H9 (cell line): ENCODE data around the gene YAE1. TPM values are rescaled to one million over a fixed set of nuclear protein-coding genes. Genes with fewer than 3 reads are reported as not detected.

ENCODE experiments used
- DNase-seq: peaks from one replicate; pipeline ENCODE4 v3.0.0-alpha.2; 2017
- H2AFZ ChIP-seq: one replicate; pipeline ENCODE4 v1.6.1; 2013; ENCODE audit warnings: mild to moderate bottlenecking, low read length, control low read depth, moderate library complexity
- H2AK5ac ChIP-seq: 2 replicates; pipeline ENCODE4 v1.6.1; 2013; ENCODE audit warnings: low read length, control low read depth, mixed read lengths; ENCODE audit not compliant: insufficient read length
- H2BK120ac ChIP-seq: one replicate; pipeline ENCODE4 v1.6.1; 2013; ENCODE audit warnings: low read depth, mild to moderate bottlenecking, low read length, control low read depth, inconsistent platforms; ENCODE audit not compliant: poor library complexity, severe bottlenecking
- H2BK12ac ChIP-seq: 2 replicates; pipeline ENCODE4 v1.6.1; 2013; ENCODE audit warnings: low read length, control low read depth, mixed read lengths, low read depth; ENCODE audit not compliant: insufficient read length
- H2BK15ac ChIP-seq: 2 replicates; pipeline ENCODE4 v1.6.1; 2013; ENCODE audit warnings: low read depth, low read length, control low read depth
- H2BK20ac ChIP-seq: one replicate; pipeline ENCODE4 v1.6.1; 2013; ENCODE audit warnings: low read depth, mild to moderate bottlenecking, low read length, control low read depth, inconsistent platforms; ENCODE audit not compliant: poor library complexity, severe bottlenecking
- H2BK5ac ChIP-seq: 2 replicates; pipeline ENCODE4 v1.6.1; 2013; ENCODE audit warnings: low read length, control low read depth, mixed read lengths; ENCODE audit not compliant: insufficient read length
- H3K14ac ChIP-seq: 2 replicates; pipeline ENCODE4 v1.6.1; 2013; ENCODE audit warnings: low read length, control low read depth; ENCODE audit not compliant: insufficient read depth
- H3K18ac ChIP-seq: 2 replicates; pipeline ENCODE4 v1.6.1; 2013; ENCODE audit warnings: low read depth, mild to moderate bottlenecking, mixed read lengths, low read length, control low read depth; ENCODE audit not compliant: insufficient read length
- H3K23ac ChIP-seq: 2 replicates; pipeline ENCODE4 v1.6.1; 2013; ENCODE audit warnings: low read length, control low read depth, mixed read lengths, low read depth; ENCODE audit not compliant: insufficient read length
- H3K23me2 ChIP-seq: 2 replicates; pipeline ENCODE4 v1.6.1; 2013; ENCODE audit warnings: low read depth, mild to moderate bottlenecking, mixed read lengths, low read length, control low read depth; ENCODE audit not compliant: insufficient read length, poor library complexity, severe bottlenecking
- H3K27ac ChIP-seq: 2 replicates; pipeline ENCODE4 v1.5.1; 2013; ENCODE audit warnings: low read length, control low read depth, mixed read lengths, low read depth; ENCODE audit not compliant: insufficient read length
- H3K27me3 ChIP-seq: 2 replicates; pipeline ENCODE4 v1.6.1; 2013; ENCODE audit warnings: low read length, control low read depth, inconsistent platforms; ENCODE audit not compliant: insufficient read depth
- H3K4ac ChIP-seq: 2 replicates; pipeline ENCODE4 v1.6.1; 2013; ENCODE audit warnings: low read depth, mild to moderate bottlenecking, control low read depth, inconsistent platforms, low read length, moderate library complexity
- H3K4me1 ChIP-seq: 2 replicates; pipeline ENCODE4 v1.6.1; 2013; ENCODE audit warnings: low read length, control low read depth, inconsistent platforms; ENCODE audit not compliant: insufficient read depth
- H3K4me2 ChIP-seq: 2 replicates; pipeline ENCODE4 v1.6.1; 2013; ENCODE audit warnings: low read length, control low read depth, mixed read lengths; ENCODE audit not compliant: insufficient read length, insufficient read depth
- H3K56ac ChIP-seq: 2 replicates; pipeline ENCODE4 v1.6.1; 2013; ENCODE audit warnings: low read depth, mild to moderate bottlenecking, mixed read lengths, low read length, control low read depth; ENCODE audit not compliant: insufficient read length
- H3K79me1 ChIP-seq: 2 replicates; pipeline ENCODE4 v1.6.1; 2013; ENCODE audit warnings: low read depth, mild to moderate bottlenecking, moderate library complexity, low read length, control low read depth, inconsistent platforms; ENCODE audit not compliant: insufficient read depth, poor library complexity, severe bottlenecking
- H3K79me2 ChIP-seq: 2 replicates; pipeline ENCODE4 v1.6.1; 2013; ENCODE audit warnings: low read length, control low read depth, inconsistent platforms; ENCODE audit not compliant: insufficient read depth
- H3K9ac ChIP-seq: 2 replicates; pipeline ENCODE4 v1.6.1; 2013; ENCODE audit warnings: low read length, control low read depth, mixed read lengths; ENCODE audit not compliant: insufficient read length; ENCODE audit errors: extremely low read depth
- H3K9me3 ChIP-seq: one replicate; pipeline ENCODE4 v1.6.1; 2013; ENCODE audit warnings: low read depth, low read length, inconsistent platforms; ENCODE audit not compliant: control insufficient read depth
- H3T11ph ChIP-seq: one replicate; pipeline ENCODE4 v1.6.1; 2013; ENCODE audit warnings: mild to moderate bottlenecking, low read length, control low read depth, inconsistent platforms
- H4K20me1 ChIP-seq: one replicate; pipeline ENCODE4 v1.6.1; 2013; ENCODE audit not compliant: control insufficient read depth, insufficient read length, insufficient read depth
- H4K5ac ChIP-seq: 2 replicates; pipeline ENCODE4 v1.6.1; 2013; ENCODE audit warnings: low read depth, mild to moderate bottlenecking, mixed read lengths, low read length, control low read depth; ENCODE audit not compliant: insufficient read length
- H4K8ac ChIP-seq: replicated peaks from 2 replicates; pipeline ENCODE4 v1.6.1; 2013; ENCODE audit warnings: low read length, control low read depth, mixed read lengths, low read depth; ENCODE audit not compliant: insufficient read length
- H4K91ac ChIP-seq: 2 replicates; pipeline ENCODE4 v1.6.1; 2013; ENCODE audit warnings: low read depth, mild to moderate bottlenecking, moderate library complexity, mixed read lengths, low read length, control low read depth; ENCODE audit not compliant: insufficient read length
- H3K27ac Mint-ChIP-seq, 3 experiments: 2 replicates in 2 of 3; 3 replicates in 1 of 3; pipeline ENCODE4 v1.8.0; 2020 to 2021; ENCODE audit warnings: mixed read lengths in 3 of 3, mild to moderate bottlenecking in 1 of 3, moderate library complexity in 1 of 3
- H3K27me3 Mint-ChIP-seq: 2 replicates; pipeline ENCODE4 v1.8.0; 2021; ENCODE audit warnings: low read depth, mild to moderate bottlenecking, moderate library complexity, mixed read lengths
- H3K36me3 Mint-ChIP-seq, 3 experiments: 2 replicates in 2 of 3; 3 replicates in 1 of 3; pipeline ENCODE4 v1.8.0; 2020 to 2021; ENCODE audit warnings: low read depth in 3 of 3, mixed read lengths in 3 of 3; ENCODE audit not compliant: insufficient read depth in 1 of 3
- H3K4me1 Mint-ChIP-seq, 2 experiments: 2 replicates each; pipeline ENCODE4 v1.8.0; 2020; ENCODE audit warnings: mixed read lengths in 2 of 2
- H3K4me3 Mint-ChIP-seq, 2 experiments: 2 replicates in 1 of 2; 3 replicates in 1 of 2; pipeline ENCODE4 v1.8.0; 2020 to 2021; ENCODE audit warnings: mild to moderate bottlenecking in 2 of 2, mixed read lengths in 2 of 2, moderate library complexity in 1 of 2
- H3K9me3 Mint-ChIP-seq, 2 experiments: 2 replicates in 1 of 2; 3 replicates in 1 of 2; pipeline ENCODE4 v1.8.0; 2020; ENCODE audit warnings: mild to moderate bottlenecking in 2 of 2, mixed read lengths in 2 of 2, moderate library complexity in 1 of 2
- WGBS: extraction: QIAGEN DNeasy Blood & Tissue Kit; methylation state at CpG from one replicate; pipeline ENCODE4 v1.1.7; 2013; ENCODE audit warnings: missing lambda C conversion rate, low lambda C conversion rate, mixed read lengths; ENCODE audit not compliant: insufficient read length; ENCODE audit errors: extremely low coverage; 5-methylcytosine and 5-hydroxymethylcytosine counted together
- long read RNA-seq: library from polyadenylated mRNA; unstranded; transcript quantifications from one replicate; pipeline ENCODE4 v2.0.0, GENCODE V29; 2020
- total RNA-seq: library from RNA; stranded (reverse); gene quantifications from 2 replicates; pipeline ENCODE4 v1.2.1, GENCODE V29; 2021
- TF ChIP-seq, protein P1 (sequence below): fragments of 200-600 bp; sonication (generic); conservative IDR thresholded peaks from 3 replicates; pipeline ENCODE4 v1.8.0; 2021; ENCODE audit warnings: antibody characterized with exemption, mild to moderate bottlenecking

The YAE1 gene, protein sequence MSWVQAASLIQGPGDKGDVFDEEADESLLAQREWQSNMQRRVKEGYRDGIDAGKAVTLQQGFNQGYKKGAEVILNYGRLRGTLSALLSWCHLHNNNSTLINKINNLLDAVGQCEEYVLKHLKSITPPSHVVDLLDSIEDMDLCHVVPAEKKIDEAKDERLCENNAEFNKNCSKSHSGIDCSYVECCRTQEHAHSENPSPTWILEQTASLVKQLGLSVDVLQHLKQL
- total RNA-seq, result 27.3 and 28.8 TPM in 2 replicates
- long read RNA-seq, transcript YAE1-201 (3 exons, 899 nt), result major isoform, 30 of 51 reads
- long read RNA-seq, partial matches to known transcripts, result 0 of 51 reads
- long read RNA-seq, other reads (novel, unspliced or antisense), result 17 of 51 reads

DNA sequence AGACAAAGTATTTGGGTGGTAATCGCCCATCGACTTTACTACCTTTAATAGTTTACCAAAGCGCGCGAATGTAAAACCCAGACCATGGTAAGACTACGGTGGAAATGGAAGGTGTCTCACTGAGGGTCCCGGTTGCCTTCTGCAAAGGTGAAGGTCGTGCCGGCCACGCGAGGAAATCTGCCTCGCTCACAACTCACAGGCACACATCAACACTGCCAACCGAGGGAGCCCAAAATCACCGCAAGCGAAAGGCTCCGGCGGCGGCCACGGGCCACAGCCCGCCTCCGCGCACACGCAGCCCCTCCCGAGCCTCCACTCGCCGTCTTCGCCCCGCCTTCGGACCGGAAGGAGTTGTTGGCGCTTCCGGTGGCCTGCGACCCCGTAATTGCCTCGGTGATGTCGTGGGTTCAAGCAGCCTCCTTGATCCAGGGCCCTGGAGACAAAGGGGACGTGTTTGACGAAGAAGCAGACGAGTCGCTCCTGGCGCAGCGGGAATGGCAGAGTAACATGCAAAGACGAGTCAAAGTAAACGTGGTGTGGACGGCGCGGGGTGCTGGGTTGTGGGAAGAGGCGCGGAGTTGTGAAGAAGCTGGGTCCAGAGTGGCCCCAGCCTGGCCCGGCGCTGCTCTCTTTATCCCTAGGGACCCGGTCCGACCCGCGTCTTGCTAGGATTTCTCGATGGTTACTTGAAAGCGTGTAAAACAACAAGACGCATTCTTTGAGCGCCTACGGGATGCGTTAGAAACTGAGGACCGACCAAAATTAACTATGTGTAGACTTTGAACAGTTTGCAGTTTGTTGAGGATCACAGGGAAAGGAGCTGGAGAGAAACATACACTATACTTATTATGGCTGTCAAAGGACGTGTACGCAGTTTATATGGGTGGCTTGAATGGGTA, at the start of gene YAE1:
Gene YAE1, plus strand, starts transcription at position 382 of the 899 bp plus-strand sequence. Its CDS starts 15 bp downstream, at position 397.
- Histone ChIP-seq H4K8ac (peak within 1 kb of the TSS; percentile 3), H3K9ac (peak within 1 kb of the TSS; percentile 84), H3K14ac (peak within 1 kb of the TSS; percentile 91), H4K20me1 (no peaks in the 10 kb centered on the region), H2BK15ac (no peak within 1 kb of the TSS), H2AFZ (no peak within 1 kb of the TSS), H2BK5ac (no peak within 1 kb of the TSS), H3K18ac (peak within 1 kb of the TSS; percentile 83), H4K5ac (peak within 1 kb of the TSS; percentile 2), H3K4ac (no peak within 1 kb of the TSS), H3K27me3 (no peaks in the 10 kb centered on the region), H3K79me2 (peaks cover 6% of the 10 kb centered on the region; the same call in 1 of the 2 replicates), H4K91ac (no peak within 1 kb of the TSS), H2BK12ac (no peak within 1 kb of the TSS), H2AK5ac (no peak within 1 kb of the TSS), H3T11ph (no peak within 1 kb of the TSS), H3K23ac (no peak within 1 kb of the TSS), H3K9me3 (no peaks in the 10 kb centered on the region), H3K4me1 (peaks cover 2% of the 10 kb centered on the region; the same call in 1 of the 2 replicates), H3K56ac (no peak within 1 kb of the TSS), H2BK20ac (no peak within 1 kb of the TSS), H3K27ac (no peak within 1 kb of the TSS), H2BK120ac (no peak within 1 kb of the TSS), H3K23me2 (peaks cover 2% of the 10 kb centered on the region), H3K4me2 (peak within 1 kb of the TSS; percentile 81), H3K79me1 (no peaks in the 10 kb centered on the region)
- peaks cover 12 to 17% of the 10 kb centered on the region in 2 experiments for H3K4me1 Mint-ChIP-seq
- no peaks in the 10 kb centered on the region for H3K9me3 Mint-ChIP-seq
- H3K36me3 Mint-ChIP-seq, result peaks cover 0 to 14% (median 8%) of the 10 kb centered on the region in 3 experiments; a peak in 6 of 7 replicates
- no peaks in the 10 kb centered on the region for H3K27me3 Mint-ChIP-seq
- H3K4me3 Mint-ChIP-seq, result peak within 1 kb of the TSS; percentile 97
- H3K27ac Mint-ChIP-seq, result peak within 1 kb of the TSS; percentile 94 to 99 (median 96)
- no CpG with 5 or more reads among the region's 64 CpGs for WGBS
- peak; percentile 78 for DNase-seq
- TF ChIP-seq, protein P1, sequence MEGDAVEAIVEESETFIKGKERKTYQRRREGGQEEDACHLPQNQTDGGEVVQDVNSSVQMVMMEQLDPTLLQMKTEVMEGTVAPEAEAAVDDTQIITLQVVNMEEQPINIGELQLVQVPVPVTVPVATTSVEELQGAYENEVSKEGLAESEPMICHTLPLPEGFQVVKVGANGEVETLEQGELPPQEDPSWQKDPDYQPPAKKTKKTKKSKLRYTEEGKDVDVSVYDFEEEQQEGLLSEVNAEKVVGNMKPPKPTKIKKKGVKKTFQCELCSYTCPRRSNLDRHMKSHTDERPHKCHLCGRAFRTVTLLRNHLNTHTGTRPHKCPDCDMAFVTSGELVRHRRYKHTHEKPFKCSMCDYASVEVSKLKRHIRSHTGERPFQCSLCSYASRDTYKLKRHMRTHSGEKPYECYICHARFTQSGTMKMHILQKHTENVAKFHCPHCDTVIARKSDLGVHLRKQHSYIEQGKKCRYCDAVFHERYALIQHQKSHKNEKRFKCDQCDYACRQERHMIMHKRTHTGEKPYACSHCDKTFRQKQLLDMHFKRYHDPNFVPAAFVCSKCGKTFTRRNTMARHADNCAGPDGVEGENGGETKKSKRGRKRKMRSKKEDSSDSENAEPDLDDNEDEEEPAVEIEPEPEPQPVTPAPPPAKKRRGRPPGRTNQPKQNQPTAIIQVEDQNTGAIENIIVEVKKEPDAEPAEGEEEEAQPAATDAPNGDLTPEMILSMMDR, result no peak
